ENCODE measurements around the gene BLVRB.

The BLVRB gene

GRCh38 chr19:40510526-40511115 is 45.1 kb upstream of the BLVRB start:
- no peak for DNase-seq (ENCODE audit: low spot score)
- TF ChIP-seq, protein P1, sequence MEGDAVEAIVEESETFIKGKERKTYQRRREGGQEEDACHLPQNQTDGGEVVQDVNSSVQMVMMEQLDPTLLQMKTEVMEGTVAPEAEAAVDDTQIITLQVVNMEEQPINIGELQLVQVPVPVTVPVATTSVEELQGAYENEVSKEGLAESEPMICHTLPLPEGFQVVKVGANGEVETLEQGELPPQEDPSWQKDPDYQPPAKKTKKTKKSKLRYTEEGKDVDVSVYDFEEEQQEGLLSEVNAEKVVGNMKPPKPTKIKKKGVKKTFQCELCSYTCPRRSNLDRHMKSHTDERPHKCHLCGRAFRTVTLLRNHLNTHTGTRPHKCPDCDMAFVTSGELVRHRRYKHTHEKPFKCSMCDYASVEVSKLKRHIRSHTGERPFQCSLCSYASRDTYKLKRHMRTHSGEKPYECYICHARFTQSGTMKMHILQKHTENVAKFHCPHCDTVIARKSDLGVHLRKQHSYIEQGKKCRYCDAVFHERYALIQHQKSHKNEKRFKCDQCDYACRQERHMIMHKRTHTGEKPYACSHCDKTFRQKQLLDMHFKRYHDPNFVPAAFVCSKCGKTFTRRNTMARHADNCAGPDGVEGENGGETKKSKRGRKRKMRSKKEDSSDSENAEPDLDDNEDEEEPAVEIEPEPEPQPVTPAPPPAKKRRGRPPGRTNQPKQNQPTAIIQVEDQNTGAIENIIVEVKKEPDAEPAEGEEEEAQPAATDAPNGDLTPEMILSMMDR (IDR thresholded peaks at IDR 0.05; ENCODE audit: borderline replicate concordance, control extremely low read depth, extremely low read depth, insufficient read depth, missing control alignments): no peak
- in situ Hi-C loops (cut with MboI; ENCODE audit: low sequenced_read_pairs, unreplicated experiment): no loop called here

DNA sequence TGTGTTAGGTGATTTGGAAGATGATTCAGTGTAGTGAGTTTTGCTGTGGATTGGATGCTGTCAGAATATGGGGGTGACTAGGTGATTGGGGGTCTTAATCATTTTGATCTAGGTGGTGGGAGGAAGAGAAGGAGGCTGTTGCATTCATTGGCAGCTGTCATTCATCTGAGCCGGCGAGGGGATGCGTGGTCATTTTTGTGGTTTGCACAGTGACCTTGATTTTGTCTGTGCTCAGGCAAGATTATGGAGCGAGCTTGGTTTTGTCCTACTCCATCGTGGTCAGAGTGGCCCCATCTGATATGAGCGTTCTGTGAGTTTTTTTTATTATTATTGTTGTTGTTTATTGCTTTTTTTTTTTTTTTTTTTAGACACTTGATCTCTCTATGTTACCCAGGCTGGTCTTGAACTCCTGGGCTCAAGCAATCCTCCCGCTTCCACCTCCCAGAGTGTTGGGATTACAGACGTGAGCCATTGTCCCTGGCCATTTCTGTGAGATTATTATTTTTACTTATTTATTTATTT is 43.3 kb upstream of the BLVRB start:
- in situ Hi-C loops (cut with MboI; ENCODE audit: low sequenced_read_pairs, unreplicated experiment): no loop called here
- TF ChIP-seq, protein P1 (IDR thresholded peaks at IDR 0.05; ENCODE audit: borderline replicate concordance, control extremely low read depth, extremely low read depth, insufficient read depth, missing control alignments): no peak
- DNase-seq (ENCODE audit: low spot score): no peak

DNA sequence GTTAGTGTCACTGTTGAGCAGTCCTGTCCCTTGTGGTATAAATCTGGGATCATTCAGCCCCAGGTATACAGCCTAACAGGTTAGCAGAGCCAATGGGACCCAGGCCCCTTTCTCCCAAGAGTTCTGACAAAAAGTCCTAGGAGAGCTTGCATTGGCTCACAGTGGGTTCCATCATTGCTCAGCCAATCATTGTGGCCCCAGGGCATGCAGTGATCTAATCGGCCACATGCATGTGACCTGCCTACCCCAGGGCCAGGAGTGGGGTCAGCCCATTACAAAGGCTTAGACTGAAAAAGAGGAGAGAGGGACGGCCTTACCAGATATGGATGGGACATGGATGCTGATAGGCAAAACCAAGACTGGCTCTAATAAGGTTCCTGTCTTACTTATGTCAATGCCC is 42.3 kb upstream of the BLVRB start:
- TF ChIP-seq, protein P1 (IDR thresholded peaks at IDR 0.05; ENCODE audit: borderline replicate concordance, control extremely low read depth, extremely low read depth, insufficient read depth, missing control alignments): no peak
- in situ Hi-C loops (cut with MboI; ENCODE audit: low sequenced_read_pairs, unreplicated experiment): no loop called here
- DNase-seq (ENCODE audit: low spot score): no peak

- no peak for DNase-seq (ENCODE audit: low spot score)
- TF ChIP-seq, protein P1 (IDR thresholded peaks at IDR 0.05; ENCODE audit: borderline replicate concordance, control extremely low read depth, extremely low read depth, insufficient read depth, missing control alignments): no peak
- in situ Hi-C loops (cut with MboI; ENCODE audit: low sequenced_read_pairs, unreplicated experiment): no loop called here
Measured at GRCh38 chr19:40506099-40506498, 40.6 kb upstream of the BLVRB start.

- in situ Hi-C loops (cut with MboI; ENCODE audit: low sequenced_read_pairs, unreplicated experiment): no loop called here
- DNase-seq (ENCODE audit: low spot score): no peak
- TF ChIP-seq, protein P1 (IDR thresholded peaks at IDR 0.05; ENCODE audit: borderline replicate concordance, control extremely low read depth, extremely low read depth, insufficient read depth, missing control alignments): no peak
Measured at GRCh38 chr19:40503320-40503695, 37.8 kb upstream of the BLVRB start.

- no peak for DNase-seq (ENCODE audit: low spot score)
- in situ Hi-C loops (cut with MboI; ENCODE audit: low sequenced_read_pairs, unreplicated experiment): no loop called here
- TF ChIP-seq, protein P1 (IDR thresholded peaks at IDR 0.05; ENCODE audit: borderline replicate concordance, control extremely low read depth, extremely low read depth, insufficient read depth, missing control alignments): no peak
Measured at GRCh38 chr19:40502647-40503319, 37.2 kb upstream of the BLVRB start.

All from GM13976 (cell line).